DMS153 treated with DMSO at 0.1 percent for 48 hours (cell line): ENCODE results near the gene PRIM2.
"Not testable (repeated sequence)": the region's sequence is repeated elsewhere in the genome, so short reads cannot be mapped to it uniquely, and the experiment has no call there.

Source experiments
- DNase-seq: peaks from one replicate; lab custom pipeline; 2025; ENCODE audit not compliant: unreplicated experiment; lab: John Stamatoyannopoulos, UW

Gene PRIM2

DNA sequence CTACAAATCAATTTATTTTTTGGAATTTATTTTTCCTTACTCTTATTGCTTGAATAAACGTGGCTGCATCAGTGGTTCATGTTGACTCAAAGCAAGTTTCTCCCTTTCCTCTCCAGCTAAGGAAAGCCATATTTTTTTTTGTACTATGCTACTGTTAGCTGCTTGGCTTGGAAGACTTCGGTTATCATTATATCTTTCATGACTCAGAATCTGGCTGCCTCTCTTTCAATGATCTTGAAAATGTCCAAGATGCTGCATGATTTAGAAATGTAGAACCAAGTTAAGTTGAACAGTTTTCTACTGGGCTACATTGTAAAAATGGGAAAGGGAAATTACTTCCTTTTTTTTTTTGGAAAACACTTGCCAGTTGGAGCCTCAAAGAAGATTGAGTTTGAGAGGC lies 44.9 kb downstream of the PRIM2 start:
- not testable (repeated sequence) for DNase-seq

GRCh38 chr6:57365076-57365583 lies 47.7 kb downstream of the PRIM2 start:
- DNase-seq = not testable (repeated sequence)

- not testable (repeated sequence) for DNase-seq
Observed at GRCh38 chr6:57368965-57369731, 51.7 kb downstream of the PRIM2 start.

DNA sequence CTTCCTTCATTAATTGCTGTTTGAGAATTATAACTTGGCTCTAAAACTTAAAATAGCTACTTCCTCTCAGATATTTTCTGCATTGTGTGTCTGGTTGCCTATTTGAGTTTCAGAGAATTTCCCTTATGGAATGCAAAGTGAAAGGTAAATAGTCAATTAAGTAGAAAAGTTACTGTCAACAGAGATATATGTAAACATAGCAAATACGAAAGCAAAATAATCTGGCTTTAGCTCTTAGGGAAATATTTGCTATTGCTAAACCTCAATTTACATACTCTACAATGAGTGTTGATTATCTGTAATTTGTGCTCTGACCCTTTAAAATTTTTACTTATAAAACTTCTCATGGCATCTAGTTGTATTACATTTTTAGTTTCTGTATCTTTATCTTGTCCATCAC lies 54.3 kb downstream of the PRIM2 start:
- DNase-seq = not testable (repeated sequence)

DNA sequence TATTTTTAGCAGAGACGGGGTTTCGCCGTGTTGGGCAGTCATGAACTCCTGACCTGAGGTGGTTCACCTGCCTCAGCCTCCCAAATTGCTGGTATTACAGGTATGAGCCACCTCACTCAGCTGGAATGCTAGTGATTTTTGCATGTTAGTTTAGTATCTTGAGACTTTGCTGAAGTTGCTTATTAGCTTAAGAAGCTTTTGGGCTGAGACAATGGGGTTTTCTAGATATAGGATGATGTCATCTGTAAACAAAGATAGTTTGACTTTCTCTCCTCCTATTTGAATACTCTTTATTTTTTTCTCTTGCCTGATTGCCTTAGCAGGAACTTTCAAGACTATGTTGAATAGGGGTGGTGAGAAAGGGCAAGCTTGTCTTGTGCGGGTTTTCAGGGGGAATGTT lies 57.3 kb downstream of the PRIM2 start:
- not testable (repeated sequence) for DNase-seq

DNA sequence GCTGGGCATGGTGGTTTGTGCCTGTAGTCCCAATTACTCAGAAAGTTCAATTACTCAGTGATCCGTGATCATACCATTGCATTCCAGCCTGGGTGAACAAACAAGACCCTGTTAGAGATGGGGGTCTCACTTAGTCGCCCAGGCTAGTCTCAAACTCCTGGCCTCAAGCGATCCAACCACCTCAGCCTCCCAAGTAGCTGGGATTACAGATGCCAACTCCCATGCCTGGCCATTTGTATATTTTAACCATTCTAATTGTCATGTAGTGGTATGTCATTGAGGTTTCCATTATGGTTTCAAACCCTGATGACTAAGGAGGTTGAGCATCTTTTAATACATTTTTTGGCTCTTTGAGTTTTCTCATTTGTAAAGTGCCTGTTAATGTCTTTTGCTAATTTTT lies 58.7 kb downstream of the PRIM2 start:
- not testable (repeated sequence) for DNase-seq

DNA sequence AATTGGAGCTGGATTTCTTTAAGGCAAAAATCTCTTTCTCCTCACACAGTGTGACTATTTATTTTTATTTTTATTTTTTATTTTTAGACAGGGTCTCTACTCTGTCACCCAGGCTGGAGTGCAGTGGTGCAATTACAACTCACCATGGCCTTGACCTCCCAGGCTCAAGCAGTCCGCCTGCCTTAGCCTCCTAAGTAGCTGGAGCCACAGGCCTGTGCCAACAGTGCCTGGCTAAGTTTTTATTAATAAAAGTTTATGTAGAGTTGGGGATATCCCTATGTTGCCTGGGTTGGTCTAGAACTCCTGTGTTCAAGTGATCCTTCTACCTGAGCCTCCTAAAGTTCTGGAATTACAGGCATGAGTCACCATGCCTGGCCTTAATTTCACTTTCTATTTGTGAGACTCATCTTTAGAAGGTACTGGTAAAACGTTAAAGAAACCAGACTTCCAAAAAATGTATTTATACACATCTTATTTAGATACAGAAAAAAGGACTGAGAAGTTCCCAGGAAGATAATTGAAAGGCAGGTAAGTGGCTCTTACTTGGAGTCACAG lies 71.7 kb downstream of the PRIM2 start:
- DNase-seq = not testable (repeated sequence)

DNA sequence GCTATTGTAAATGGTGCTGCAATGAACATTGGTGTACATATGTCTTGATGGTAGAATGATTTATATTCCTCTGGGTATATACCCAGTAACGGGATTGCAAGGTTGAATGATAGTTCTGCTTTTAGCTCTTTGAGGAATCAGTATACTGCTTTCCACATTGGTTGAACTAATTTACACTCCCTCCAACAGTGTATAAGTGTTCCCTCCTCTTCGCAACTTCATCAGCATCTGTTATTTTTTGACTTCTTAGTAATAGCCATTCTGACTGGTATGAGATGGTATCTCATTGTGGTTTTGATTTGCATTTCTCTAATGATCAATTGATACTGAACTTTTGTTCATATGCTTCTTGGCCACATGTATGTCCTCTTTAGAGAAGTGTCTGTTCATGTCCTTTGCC lies 73.4 kb downstream of the PRIM2 start:
- DNase-seq = not testable (repeated sequence)

GRCh38 chr6:57392047-57392446 lies 74.6 kb downstream of the PRIM2 start:
- DNase-seq = not testable (repeated sequence)

GRCh38 chr6:57419341-57419740 lies 101.9 kb downstream of the PRIM2 start:
- DNase-seq = not testable (repeated sequence)

GRCh38 chr6:57421503-57421902 lies 104.1 kb downstream of the PRIM2 start:
- no peak for DNase-seq

GRCh38 chr6:57423468-57423867 lies 106.0 kb downstream of the PRIM2 start:
- DNase-seq = no peak

DNA sequence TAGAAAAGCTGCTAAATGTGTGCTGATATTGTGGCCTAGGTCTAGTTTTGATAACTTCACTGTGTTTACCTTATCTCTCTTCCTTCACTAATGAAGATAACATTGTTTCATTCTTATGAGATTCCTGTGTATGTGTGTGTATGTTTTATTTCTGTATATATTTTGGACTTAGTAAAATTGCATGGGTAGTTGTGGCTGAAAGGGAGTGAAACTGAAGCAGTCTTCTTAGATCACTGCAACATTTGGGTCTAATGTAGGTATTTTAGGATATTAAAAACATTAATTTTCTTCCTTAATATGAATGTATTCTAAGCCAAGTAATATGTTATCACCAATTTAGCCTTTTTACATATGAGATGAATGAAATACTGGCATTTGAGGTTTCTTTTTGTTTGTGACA lies 114.3 kb downstream of the PRIM2 start:
- not testable (repeated sequence) for DNase-seq

DNA sequence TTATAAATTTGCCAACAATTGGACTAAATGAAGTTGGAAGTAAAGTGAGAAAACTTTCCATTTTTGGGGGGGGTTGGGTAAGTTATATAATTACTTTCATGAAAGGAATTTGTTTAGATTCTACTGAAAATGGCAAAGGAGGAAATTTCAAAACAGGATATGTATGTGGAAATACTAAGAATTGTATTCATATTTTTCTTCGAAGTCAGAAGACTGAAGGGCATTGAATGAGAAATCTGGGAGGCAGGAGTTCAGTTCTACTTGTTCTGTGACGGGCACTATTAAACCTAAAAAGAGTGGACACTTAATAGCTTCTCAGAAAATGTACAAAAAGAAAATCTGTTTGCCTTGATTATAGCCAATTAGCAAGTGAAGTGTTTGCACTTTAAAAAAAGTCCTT lies 114.7 kb downstream of the PRIM2 start:
- DNase-seq = no peak

GRCh38 chr6:57432919-57433684 lies 115.7 kb downstream of the PRIM2 start:
- DNase-seq = no peak

GRCh38 chr6:57433790-57434189 lies 116.4 kb downstream of the PRIM2 start:
- DNase-seq = not testable (repeated sequence)

DNA sequence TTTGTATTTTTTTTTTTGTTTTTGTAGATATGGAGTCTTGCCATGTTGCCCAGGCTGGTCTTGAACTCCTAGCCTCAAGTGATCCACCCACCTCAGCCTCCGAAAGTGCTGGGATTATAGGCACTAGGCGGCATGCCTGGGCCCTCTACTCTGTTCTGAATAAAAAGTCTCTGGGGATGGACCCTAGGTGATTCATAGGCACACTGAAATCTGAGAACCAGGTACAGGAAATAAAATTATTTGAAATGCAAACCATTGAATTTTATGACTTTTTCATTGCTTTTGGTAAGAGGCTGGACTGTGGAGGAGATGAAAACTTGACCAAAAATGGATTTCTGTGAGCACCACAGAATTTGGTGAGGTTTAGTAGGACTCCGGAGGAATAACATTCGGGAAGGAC lies 117.5 kb downstream of the PRIM2 start:
- DNase-seq = no peak

GRCh38 chr6:57435475-57436160 lies 118.2 kb downstream of the PRIM2 start:
- DNase-seq = no peak

DNA sequence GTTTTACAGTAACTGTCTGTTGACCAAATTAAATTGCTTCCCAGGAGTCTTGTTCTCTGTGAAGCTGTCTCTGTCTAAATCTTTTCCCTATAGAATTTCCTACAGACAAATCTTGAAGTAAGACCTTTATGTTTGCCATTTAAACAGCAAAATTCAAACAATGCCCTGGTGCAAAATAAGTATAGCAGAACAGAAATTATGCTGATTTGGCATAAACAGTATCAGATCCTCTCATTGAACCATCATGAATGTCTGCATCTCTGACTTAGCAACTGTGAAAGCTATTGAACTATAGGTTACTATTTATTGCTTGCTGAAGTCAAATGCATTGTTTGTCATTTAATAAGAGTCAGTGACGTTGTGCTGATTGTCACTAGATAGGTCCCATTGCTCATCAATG lies 123.3 kb downstream of the PRIM2 start:
- DNase-seq = not testable (repeated sequence)

- not testable (repeated sequence) for DNase-seq
Observed at GRCh38 chr6:57442133-57442532, 124.7 kb downstream of the PRIM2 start.

DNA sequence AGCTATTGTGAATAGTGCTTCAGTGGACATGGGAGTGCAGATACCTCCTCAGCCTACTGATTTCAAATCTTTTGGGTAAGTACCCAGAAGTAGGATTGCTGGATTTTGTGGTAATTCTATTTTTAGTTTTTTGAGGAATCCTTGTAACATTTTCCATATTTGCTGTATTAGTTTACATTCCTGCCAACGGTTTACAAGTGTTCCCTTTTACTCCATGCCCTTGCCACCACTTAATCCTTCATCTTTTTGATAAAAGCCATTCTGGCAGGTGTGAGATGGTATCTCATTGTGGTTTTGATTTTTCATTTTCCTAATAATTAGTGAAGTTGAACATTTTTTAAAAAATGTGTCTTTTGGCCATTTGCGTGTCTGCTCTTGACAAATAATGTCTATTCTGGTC lies 125.8 kb downstream of the PRIM2 start:
- not testable (repeated sequence) for DNase-seq
